Hepatocyte (in vitro differentiated cells): ENCODE measurements around the gene PNMA5. TPM values are rescaled to one million over a fixed set of nuclear protein-coding genes. Genes with fewer than 3 reads are reported as not detected.
A peak's percentile ranks its signal among the peaks of the same experiment; 100 is the strongest.

Experiments
- DNase-seq: peaks from one replicate; pipeline ENCODE4 v3.0.0-alpha.2; 2016; ENCODE audit warnings: low spot score
- H2AFZ ChIP-seq: fragments of 200-600 bp; sonication (generic); 2 replicates; pipeline ENCODE4 v1.6.0; 2016; ENCODE audit warnings: antibody characterized with exemption, mild to moderate bottlenecking
- H3K27ac ChIP-seq: fragments of 200-600 bp; sonication (generic); 2 replicates; pipeline ENCODE4 v1.5.1; 2016; ENCODE audit warnings: mild to moderate bottlenecking
- H3K27me3 ChIP-seq: fragments of 200-600 bp; sonication (generic); 2 replicates; pipeline ENCODE4 v1.6.1; 2016
- H3K36me3 ChIP-seq: fragments of 200-600 bp; sonication (generic); replicated peaks from 2 replicates; pipeline ENCODE4 v1.5.1; 2016; ENCODE audit warnings: low read depth; ENCODE audit not compliant: insufficient read depth
- H3K4me1 ChIP-seq: fragments of 200-600 bp; sonication (generic); 2 replicates; pipeline ENCODE4 v1.5.1; 2016; ENCODE audit warnings: mild to moderate bottlenecking, moderate library complexity; ENCODE audit not compliant: insufficient read depth
- H3K4me2 ChIP-seq: fragments of 200-600 bp; sonication (generic); 2 replicates; pipeline ENCODE4 v1.6.0; 2016
- H3K4me3 ChIP-seq: fragments of 200-600 bp; sonication (generic); 2 replicates; pipeline ENCODE4 v1.5.1; 2016; ENCODE audit warnings: mild to moderate bottlenecking
- H3K79me2 ChIP-seq: fragments of 200-600 bp; sonication (generic); 2 replicates; pipeline ENCODE4 v1.6.0; 2017; ENCODE audit warnings: mild to moderate bottlenecking
- H3K9me2 ChIP-seq: fragments of 200-600 bp; sonication (generic); replicated peaks from 2 replicates; pipeline ENCODE4 v1.6.0; 2017; ENCODE audit warnings: mild to moderate bottlenecking; ENCODE audit not compliant: insufficient read depth
- H3K9me3 ChIP-seq: fragments of 200-600 bp; sonication (generic); 2 replicates; pipeline ENCODE4 v1.5.1; 2016; ENCODE audit warnings: low read depth, mild to moderate bottlenecking
- H4K20me1 ChIP-seq: fragments of 200-600 bp; sonication (generic); 2 replicates; pipeline ENCODE4 v1.6.0; 2016; ENCODE audit warnings: mild to moderate bottlenecking; ENCODE audit not compliant: insufficient read depth, poor library complexity, severe bottlenecking
- EZH2 ChIP-seq: fragments of 200-600 bp; sonication (generic); IDR thresholded peaks from 2 replicates; pipeline ENCODE4 v1.6.1; 2016; ENCODE audit warnings: antibody characterized with exemption, mild to moderate bottlenecking, borderline replicate concordance
- EZH2phosphoT487 ChIP-seq: fragments of 200-600 bp; sonication (generic); IDR thresholded peaks from one replicate; pipeline ENCODE4 v1.6.1; 2018; ENCODE audit warnings: antibody characterized with exemption, mild to moderate bottlenecking, low read depth, moderate library complexity; ENCODE audit not compliant: unreplicated experiment, severe bottlenecking
- WGBS: methylation state at CpG from one replicate; pipeline ENCODE4 v1.1.6; 2016; ENCODE audit warnings: low lambda C conversion rate; ENCODE audit errors: missing lambda C conversion rate; 5-methylcytosine and 5-hydroxymethylcytosine counted together
- polyA plus RNA-seq: library from polyadenylated mRNA; unstranded; fragments of >200 nt; fragmentation: Nextera tagmentation; extraction: Ambion mirVana; gene quantifications from 2 replicates; pipeline ENCODE4 v1.2.1, GENCODE V29; 2016
- total RNA-seq: library from RNA; depleted of rRNA; stranded (reverse); fragments of >200 nt; gene quantifications from 2 replicates; pipeline ENCODE4 v1.2.3, GENCODE V29; 2014
- TF ChIP-seq, protein P1 (sequence below): fragments of 200-600 bp; sonication (generic); IDR thresholded peaks from 2 replicates; pipeline ENCODE4 v1.5.1; 2016; ENCODE audit warnings: antibody characterized with exemption, mild to moderate bottlenecking; ENCODE audit not compliant: poor library complexity

Gene PNMA5
- total and polyA plus RNA-seq, 2 experiments from 2014 or later = 0.07 TPM; not detected in 1

DNA sequence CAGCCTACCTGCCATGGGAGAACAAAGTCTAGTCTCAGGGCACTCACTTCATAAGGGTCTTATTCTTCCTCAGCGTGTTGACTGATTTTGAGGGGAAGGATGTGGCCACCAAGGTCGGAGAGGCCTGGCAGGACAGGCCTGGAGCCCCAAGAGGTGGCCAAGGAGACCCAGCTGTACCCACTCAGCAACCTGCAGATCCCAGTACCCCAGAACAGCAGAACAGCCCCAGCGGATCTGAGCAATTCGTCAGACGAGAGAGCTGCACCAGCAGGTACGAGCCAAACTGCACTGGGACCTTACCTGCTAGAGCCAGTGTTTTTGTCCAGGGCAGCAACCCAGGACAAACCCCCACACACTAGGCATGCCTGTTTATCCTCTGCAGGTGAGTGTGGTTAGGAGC is 34.3 kb downstream of the PNMA5 start:
- Histone ChIP-seq H3K27me3 (no peaks in the 10 kb centered on the region), H3K9me3 (no peaks in the 10 kb centered on the region), H3K4me1 (no peaks in the 10 kb centered on the region), H3K9me2 (no peaks in the 10 kb centered on the region), H3K4me2 (no peak overlapping the region), H3K36me3 (no peaks in the 10 kb centered on the region), H3K4me3 (no peak overlapping the region), H3K79me2 (no peaks in the 10 kb centered on the region), H3K27ac (no peak overlapping the region), H2AFZ (no peak overlapping the region), H4K20me1 (no peaks in the 10 kb centered on the region)
- WGBS = 67% methylated on average over 6 of the region's 6 CpGs
- no peak for DNase-seq
- no peak for TF ChIP-seq EZH2
- TF ChIP-seq, protein P1, sequence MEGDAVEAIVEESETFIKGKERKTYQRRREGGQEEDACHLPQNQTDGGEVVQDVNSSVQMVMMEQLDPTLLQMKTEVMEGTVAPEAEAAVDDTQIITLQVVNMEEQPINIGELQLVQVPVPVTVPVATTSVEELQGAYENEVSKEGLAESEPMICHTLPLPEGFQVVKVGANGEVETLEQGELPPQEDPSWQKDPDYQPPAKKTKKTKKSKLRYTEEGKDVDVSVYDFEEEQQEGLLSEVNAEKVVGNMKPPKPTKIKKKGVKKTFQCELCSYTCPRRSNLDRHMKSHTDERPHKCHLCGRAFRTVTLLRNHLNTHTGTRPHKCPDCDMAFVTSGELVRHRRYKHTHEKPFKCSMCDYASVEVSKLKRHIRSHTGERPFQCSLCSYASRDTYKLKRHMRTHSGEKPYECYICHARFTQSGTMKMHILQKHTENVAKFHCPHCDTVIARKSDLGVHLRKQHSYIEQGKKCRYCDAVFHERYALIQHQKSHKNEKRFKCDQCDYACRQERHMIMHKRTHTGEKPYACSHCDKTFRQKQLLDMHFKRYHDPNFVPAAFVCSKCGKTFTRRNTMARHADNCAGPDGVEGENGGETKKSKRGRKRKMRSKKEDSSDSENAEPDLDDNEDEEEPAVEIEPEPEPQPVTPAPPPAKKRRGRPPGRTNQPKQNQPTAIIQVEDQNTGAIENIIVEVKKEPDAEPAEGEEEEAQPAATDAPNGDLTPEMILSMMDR = no peak
- no peak for TF ChIP-seq EZH2phosphoT487

- no peaks in the 10 kb centered on the region for H3K4me1 ChIP-seq
- H3K36me3 ChIP-seq = no peaks in the 10 kb centered on the region
- H3K27ac ChIP-seq = peak overlapping the region; percentile 80
- H3K9me3 ChIP-seq = no peaks in the 10 kb centered on the region
- no peaks in the 10 kb centered on the region for H3K9me2 ChIP-seq
- peak overlapping the region; percentile 5 for H3K4me3 ChIP-seq
- peak; percentile 90 for DNase-seq
- H3K79me2 ChIP-seq = no peaks in the 10 kb centered on the region
- H3K27me3 ChIP-seq = no peaks in the 10 kb centered on the region
- TF ChIP-seq, protein P1 = peak; percentile 76
- no peak for TF ChIP-seq EZH2phosphoT487
- H3K4me2 ChIP-seq = peak overlapping the region; percentile 69
- no peaks in the 10 kb centered on the region for H4K20me1 ChIP-seq
- peak overlapping the region; percentile 57 for H2AFZ ChIP-seq
- 49% methylated on average over 53 of the region's 53 CpGs for whole genome bisulfite sequencing
These were observed 35.1 kb downstream of the PNMA5 start for GRCh38 chrX:152958524-152959465.

GRCh38 chrX:152958047-152958446 is 35.9 kb downstream of the PNMA5 start:
- WGBS = 89% methylated on average over 5 of the region's 5 CpGs
- H3K36me3 ChIP-seq = no peaks in the 10 kb centered on the region
- no peaks in the 10 kb centered on the region for H3K27me3 ChIP-seq
- H3K27ac ChIP-seq = peak overlapping the region; percentile 80
- H3K9me2 ChIP-seq = no peaks in the 10 kb centered on the region
- H4K20me1 ChIP-seq = no peaks in the 10 kb centered on the region
- no peak overlapping the region for H3K4me3 ChIP-seq
- H3K4me1 ChIP-seq = no peaks in the 10 kb centered on the region
- no peaks in the 10 kb centered on the region for H3K79me2 ChIP-seq
- H2AFZ ChIP-seq = peak overlapping the region; percentile 57
- TF ChIP-seq EZH2 = no peak
- TF ChIP-seq EZH2phosphoT487 = no peak
- TF ChIP-seq, protein P1 = no peak
- H3K9me3 ChIP-seq = no peaks in the 10 kb centered on the region
- no peak for DNase-seq
- peak overlapping the region; percentile 69 for H3K4me2 ChIP-seq
